ENCODE results near the gene OSBPL10.

The OSBPL10 gene

DNA sequence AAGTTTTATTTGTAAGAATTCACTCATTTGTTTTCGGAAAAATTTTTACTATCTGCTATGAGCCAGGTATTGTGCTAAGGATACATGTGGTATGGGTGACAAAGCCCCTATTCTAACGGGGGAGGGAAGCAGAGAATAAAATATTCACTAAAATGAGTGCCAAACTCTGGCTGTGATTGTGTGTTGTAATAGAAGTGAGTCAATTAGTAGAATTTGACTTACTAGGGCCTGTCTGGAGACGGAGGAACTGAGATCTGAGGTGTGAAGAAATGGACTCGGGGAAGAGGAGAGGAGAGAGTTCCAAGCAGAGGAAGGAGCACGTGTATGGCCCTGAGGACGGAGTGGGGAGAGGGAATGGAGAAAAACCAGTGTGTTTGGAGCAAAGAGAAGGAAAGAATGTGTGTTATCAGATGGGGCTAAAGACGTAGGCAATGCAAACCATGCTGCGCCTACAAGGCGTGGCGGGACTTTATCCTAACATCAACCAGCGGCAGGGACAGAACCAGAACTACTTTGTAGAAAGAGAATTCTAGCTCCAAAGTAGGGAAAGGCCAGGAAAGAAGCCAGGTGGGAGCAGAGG, 89.1 kb downstream of the OSBPL10 start:
- TF ChIP-seq CTCF (IDR thresholded peaks at IDR 0.05; ENCODE audit: low read depth, low read length, missing control alignments): no peak
- no peak for DNase-seq (ENCODE audit: extremely low read depth, low read depth)
- no peak overlapping the region for H3K4me3 ChIP-seq (replicated peaks; ENCODE audit: low read depth, low read length)

DNA sequence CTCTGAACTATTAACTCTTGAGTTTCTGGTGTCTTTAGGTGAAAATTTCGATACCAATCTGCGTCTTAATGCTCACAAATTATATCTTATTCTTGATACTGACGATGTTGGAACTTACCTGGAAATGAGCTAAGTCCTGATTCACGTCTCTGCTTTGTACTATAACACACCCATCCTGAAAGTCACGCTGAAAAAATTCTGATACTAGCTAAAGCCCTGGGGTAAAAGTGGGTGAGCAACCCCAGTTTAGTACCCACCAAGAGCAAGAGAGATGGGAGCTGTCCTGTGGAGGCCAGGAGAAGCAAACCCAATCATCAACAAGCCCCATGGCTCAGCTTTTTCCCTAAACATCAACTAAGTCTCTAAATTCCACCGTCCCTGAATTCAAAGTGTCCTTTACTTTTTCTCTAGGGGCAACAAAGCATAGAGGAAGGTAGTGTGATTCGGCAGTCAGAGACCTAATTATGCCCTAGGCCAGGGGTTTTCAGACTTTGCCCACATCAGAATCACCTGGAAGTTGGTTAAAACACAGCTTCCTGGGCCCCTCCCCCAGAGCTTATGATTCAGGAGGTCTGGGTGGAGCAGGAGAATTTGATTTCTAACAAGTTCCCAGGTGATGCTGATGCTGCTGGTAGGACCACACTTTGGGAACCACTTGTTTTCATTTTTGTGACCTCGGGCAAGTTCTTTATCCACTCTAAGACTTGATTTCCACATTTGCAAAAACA, 90.2 kb downstream of the OSBPL10 start:
- no peak overlapping the region for H3K4me3 ChIP-seq (replicated peaks; ENCODE audit: low read depth, low read length)
- no peak for TF ChIP-seq CTCF (IDR thresholded peaks at IDR 0.05; ENCODE audit: low read depth, low read length, missing control alignments)
- DNase-seq (ENCODE audit: extremely low read depth, low read depth): no peak

- DNase-seq (ENCODE audit: extremely low read depth, low read depth): no peak
- H3K4me3 ChIP-seq (replicated peaks; ENCODE audit: low read depth, low read length): no peak overlapping the region
- no peak for TF ChIP-seq CTCF (IDR thresholded peaks at IDR 0.05; ENCODE audit: low read depth, low read length, missing control alignments)
Measured at GRCh38 chr3:31890007-31890406, 91.1 kb downstream of the OSBPL10 start.

DNA sequence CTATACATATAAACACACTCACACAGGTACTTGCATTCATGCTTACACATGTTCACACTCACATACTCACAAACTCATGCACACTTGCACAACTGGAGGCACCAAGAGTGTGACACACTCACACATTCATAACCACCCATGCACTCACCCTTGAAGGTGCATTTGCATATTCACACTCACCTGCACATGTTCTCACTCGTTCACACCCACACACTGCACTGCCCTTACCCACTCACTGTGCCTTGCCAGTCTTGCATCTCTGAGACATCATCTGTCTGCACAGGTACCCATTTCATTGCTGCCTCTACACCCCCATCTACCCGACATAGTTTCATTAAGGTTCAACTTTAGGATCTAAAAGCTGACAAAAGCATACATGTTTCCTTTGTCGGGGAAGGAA, 95.8 kb downstream of the OSBPL10 start:
- no peak for TF ChIP-seq CTCF (IDR thresholded peaks at IDR 0.05; ENCODE audit: low read depth, low read length, missing control alignments)
- no peak for DNase-seq (ENCODE audit: extremely low read depth, low read depth)
- H3K4me3 ChIP-seq (replicated peaks; ENCODE audit: low read depth, low read length): no peak overlapping the region

- no peak overlapping the region for H3K4me3 ChIP-seq (replicated peaks; ENCODE audit: low read depth, low read length)
- DNase-seq (ENCODE audit: extremely low read depth, low read depth): no peak
- TF ChIP-seq CTCF (IDR thresholded peaks at IDR 0.05; ENCODE audit: low read depth, low read length, missing control alignments): no peak
Measured at GRCh38 chr3:31884251-31884650, 96.8 kb downstream of the OSBPL10 start.

GRCh38 chr3:31882895-31883294, 98.2 kb downstream of the OSBPL10 start:
- DNase-seq (ENCODE audit: extremely low read depth, low read depth): no peak
- no peak overlapping the region for H3K4me3 ChIP-seq (replicated peaks; ENCODE audit: low read depth, low read length)
- TF ChIP-seq CTCF (IDR thresholded peaks at IDR 0.05; ENCODE audit: low read depth, low read length, missing control alignments): no peak

Data from HFF-Myc (cell line).